Pons (tissue), 1 donor: ENCODE results near the gene P3H3.
"Not testable (repeated sequence)": the region's sequence is repeated elsewhere in the genome, so short reads cannot be mapped to it uniquely, and the experiment has no call there.

Experiments used
- DNase-seq: peaks from one replicate; pipeline ENCODE4 v3.0.0-alpha.2; 2016; ENCODE audit warnings: low spot score

P3H3 gene

DNA sequence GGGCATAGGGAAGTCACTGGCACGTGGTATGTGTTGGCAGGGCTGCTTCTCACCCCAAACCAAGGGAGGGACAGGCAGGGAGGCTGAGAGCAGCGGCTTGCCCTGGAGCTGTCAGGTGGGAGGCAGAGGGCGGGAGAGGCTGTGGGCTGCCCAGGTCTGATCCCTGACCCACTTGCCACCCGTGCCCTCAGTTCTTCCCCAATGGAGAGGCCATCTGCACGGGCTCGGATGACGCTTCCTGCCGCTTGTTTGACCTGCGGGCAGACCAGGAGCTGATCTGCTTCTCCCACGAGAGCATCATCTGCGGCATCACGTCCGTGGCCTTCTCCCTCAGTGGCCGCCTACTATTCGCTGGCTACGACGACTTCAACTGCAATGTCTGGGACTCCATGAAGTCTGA is 17.2 kb downstream of the P3H3 start:
- no peak for DNase-seq

DNA sequence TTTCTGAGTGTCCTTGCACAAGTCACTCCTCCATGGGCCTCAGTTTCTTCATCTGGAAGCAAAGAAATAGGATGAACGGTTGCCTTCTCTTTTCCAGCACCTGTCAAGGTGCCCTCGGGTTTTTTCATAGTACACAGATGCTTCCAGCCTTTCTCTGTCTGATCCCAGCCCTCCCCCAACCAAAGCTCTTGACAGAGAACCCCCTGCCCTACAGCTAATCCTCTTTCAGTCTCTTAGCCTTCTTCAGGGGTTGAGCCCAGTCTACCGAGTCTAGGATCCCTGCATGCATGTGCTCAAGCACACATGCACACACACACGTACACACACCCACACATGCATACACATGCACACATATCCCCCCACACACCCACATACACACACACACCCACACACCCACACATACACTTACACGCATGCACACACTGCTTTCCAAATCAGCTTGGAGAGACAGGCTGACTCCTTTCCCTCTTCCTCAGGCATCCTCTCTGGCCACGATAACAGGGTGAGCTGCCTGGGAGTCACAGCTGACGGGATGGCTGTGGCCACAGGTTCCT is 18.2 kb downstream of the P3H3 start:
- no peak for DNase-seq

DNA sequence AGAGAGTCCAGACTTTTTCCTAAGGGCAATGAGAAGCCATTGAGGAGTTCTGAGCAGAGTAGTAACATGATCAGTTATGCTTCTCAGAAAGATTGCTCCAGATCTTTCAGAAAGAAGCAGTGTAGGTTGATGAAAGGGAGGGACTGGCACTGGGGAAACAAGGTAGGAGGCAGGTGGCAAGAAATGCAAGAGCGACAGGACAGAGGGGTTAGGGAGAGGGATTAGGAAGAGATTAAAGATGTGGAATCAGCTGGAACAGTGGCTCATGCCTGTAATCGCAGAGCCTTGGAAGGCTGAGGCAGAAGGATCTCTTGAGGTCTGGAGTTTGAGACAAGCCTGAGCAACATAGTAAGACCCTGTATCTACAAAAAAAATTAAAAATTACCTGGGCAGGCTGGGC is 19.5 kb downstream of the P3H3 start:
- DNase-seq, result no peak

DNA sequence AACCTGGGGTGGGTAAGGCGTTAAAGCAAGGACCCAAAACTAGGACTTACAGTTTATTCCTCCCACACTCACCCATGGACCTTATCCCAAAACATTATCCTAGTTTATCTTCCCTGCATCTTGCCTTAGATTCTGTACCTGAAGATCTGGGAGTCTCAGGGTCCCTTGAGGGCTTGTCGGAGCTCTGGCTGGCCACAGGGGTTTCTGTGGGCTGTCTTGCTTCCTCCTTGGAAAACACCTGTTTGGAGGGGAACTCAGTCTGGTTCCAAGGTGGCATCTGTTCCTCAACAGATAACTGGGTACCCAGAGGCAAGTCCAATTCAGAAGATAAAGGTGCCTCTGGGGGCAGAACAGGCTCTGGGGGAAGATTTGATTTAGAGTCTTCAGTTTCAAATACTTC is 21.2 kb downstream of the P3H3 start:
- no peak for DNase-seq

DNA sequence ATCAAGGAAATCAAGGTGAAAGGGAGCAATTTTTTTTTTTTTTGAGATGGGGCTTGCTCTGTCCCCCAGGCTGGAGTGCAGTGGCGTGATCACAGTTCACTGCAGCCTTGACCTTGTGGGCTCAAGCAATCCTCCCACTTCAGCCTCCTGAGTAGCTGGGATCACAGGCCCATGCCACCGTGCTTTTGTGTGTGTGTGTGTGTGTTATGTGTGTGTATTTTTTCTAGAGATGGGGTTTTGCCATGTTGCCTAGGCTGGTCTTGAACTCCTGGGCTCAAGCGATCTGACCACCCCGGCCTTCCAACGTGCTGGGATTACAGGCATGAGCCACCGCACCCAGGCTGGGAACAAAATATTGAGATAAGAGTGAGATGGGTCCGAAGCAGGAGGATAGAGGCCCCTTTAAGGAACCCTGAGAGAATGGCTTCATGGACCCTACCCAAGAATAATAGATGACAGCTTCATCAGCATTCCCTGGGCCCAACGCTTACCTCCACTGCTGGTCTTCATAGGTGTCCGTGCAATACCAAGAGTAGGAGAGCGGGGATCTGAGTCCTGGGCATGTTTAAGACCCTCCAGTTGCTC is 21.9 kb downstream of the P3H3 start:
- DNase-seq, result no peak

DNA sequence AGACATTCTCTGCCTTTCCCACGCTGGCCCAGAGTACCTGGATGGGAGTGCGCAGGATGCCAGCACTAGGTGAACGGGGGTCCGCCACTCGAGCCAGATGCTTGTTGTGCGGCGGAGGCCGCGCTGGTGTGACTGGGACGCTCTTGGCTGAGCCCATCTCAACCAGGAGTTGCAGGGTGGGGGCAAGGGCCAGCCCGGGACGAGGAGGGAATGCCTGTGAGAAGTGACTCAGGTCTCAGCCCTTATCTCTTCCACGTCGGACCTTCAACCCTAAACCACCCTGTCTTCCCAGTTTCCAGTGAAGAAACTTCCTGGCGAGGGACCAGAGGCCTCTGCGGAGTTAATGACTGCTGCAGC is 22.6 kb downstream of the P3H3 start:
- DNase-seq, result no peak

DNA sequence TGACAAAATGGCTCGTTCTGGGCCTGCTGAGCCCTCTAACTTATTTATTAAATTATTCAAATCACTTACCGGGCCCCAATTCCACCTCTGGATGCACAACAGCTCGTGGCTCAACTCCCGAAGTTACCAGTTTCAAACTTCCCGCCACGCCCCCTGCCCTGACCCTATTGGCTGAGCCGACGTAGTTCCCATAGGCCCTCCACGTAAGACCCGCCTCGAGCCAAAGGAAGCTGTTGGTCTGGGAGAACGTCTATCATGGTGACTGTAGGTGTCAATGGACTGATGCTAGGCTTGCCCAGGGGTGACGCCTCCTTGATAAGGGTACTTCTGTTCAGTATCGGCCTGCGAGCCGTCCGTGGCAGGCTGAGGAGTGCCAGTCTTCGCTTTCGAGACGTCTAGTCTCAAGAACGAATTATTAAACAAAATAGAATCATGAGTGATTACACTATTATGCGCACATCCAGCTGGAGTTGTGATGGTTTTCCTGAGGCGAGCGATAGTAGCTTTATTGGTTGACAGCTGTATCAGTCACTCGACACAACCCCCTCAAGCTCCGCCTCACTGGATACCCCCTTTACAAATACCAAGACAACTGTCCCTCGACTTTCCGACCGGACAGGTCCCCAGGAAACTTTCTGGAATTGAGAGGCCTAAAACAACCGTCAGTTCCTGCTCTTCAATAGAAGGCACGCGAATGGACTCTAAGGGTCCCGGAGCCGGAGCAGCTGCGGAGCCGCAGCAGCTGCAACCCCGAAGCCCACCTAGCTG is 23.1 kb downstream of the P3H3 start, which contains the start of gene CDCA3:
Gene CDCA3 (minus strand): TSS at position 134 of the 768 bp plus-strand sequence. CDS start 334 bp downstream, outside the sequence.
- DNase-seq, result peak; percentile 100

DNA sequence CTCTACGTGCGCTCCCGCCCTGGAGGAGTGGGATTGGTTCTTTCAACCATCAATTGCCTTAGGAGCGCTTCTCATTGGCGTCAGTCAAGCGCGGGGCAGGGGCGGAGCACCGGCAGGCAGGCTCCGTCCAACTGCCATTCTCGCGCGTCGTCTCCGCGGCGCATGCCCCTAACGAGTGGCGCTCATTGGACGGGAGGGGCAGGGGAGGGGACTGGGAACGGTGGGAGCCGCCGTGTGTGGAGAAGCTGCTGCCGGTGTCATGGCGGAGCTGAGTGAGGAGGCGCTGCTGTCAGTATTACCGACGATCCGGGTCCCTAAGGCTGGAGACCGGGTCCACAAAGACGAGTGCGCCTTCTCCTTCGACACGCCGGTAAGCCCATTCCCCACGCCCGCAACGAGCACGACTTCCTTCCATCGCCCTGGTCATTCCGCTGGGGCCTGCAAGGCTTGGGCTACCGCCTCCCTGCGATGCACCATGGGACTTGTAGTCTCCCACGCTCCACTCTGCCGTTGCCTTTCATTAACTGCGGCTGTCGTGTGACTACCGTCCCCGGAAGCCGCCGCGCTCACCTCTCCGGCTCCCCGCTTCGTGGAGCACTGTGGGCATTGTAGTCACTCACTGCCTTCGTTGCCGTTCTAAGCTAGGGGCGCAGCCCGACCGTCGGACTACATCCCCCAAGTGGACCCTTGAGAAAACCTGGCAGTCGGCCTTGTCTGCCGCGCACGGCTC is 23.9 kb downstream of the P3H3 start, which contains the start of gene USP5:
Gene USP5 (plus strand): TSS at position 230 of the 730 bp plus-strand sequence. CDS start 30 bp downstream, at position 260.
- DNase-seq, result peak; percentile 100

DNA sequence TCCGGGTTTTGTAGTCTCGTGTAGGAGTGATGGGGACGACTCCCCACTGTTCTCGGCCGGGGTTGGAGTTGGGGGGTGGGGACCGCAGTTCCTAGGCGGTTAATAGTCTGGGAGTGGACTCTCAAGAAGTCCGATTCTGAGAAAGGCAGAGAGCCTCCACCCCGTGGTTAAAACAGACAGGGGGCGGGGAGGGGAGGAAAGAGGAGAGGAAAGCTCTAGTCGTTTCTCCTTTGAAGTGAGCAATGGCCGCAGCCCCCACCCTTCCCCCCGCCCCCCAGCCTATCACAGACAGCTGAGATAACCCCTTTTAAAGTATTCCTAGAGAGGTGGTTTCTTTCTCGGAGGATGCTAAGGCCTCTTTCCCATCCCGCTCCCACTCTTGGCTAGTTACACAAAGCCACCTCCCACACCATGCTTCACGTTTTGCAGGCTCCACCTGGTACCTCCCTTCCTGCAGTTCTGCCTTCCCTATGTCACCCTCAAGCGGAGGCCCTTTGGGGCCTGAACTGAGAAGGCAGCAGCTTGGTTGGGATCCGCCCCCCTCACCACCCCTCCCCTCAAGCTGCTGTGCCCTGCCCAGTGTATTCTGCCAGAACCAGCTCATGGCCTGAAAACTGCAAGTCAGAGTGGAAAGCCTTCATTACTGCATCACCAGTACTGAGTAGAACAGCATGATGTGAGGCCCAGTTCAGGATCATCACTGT is 24.6 kb downstream of the P3H3 start:
- DNase-seq, result peak; percentile 73

DNA sequence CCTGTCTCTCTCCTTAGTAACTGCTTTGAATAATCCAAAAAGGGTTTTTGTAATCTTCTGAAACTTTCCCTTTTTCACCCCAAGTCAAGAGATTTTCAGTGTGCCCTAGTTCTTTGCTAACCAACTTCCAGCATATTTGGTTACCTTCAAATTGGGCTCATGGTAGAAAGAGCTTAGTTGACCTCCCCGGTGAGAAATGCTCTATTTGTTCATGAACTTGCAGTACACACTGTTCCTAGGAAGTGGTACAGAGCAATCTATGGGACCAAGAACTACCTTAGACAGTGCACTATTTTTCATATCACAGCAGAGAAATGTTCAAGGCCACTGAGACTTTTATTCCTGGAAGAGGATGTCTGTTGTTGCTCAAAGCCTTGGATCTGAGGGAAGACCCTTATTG is 25.4 kb downstream of the P3H3 start:
- DNase-seq, result no peak

DNA sequence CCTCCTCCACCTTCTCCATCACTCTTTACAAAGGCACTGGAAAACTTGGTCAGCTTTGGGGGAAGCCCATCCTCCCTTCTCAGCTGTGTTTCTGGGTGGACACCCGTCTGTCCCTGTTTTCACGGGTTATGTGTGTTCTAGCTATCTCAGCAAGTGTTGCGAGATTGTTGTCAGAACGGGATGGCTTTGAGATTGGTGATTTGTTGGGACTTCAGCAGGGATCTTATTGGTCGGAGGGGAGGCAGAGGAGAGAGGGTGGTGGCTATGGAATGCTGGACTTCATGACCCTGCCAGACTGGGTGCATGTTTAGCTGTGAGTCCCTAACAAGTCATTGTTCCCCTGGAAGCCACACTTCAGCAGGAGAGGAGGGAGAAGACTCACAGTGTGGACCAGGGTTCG is 25.8 kb downstream of the P3H3 start:
- no peak for DNase-seq

DNA sequence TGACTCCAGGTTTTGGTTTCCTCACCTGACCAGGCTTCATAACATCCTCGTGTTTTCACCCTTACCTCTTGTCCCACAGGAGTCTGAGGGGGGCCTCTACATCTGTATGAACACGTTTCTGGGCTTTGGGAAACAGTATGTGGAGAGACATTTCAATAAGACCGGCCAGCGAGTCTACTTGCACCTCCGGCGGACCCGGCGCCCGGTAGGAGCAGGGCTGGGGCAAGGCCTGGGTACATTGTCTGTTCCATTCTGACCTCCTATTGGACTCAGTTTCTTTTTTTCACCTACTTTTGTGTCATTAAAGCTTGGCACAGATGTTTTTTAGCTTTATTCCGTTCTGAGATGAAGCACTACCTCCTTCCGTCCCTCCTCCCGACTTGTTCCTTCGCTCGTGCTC is 27.1 kb downstream of the P3H3 start:
- no peak for DNase-seq

DNA sequence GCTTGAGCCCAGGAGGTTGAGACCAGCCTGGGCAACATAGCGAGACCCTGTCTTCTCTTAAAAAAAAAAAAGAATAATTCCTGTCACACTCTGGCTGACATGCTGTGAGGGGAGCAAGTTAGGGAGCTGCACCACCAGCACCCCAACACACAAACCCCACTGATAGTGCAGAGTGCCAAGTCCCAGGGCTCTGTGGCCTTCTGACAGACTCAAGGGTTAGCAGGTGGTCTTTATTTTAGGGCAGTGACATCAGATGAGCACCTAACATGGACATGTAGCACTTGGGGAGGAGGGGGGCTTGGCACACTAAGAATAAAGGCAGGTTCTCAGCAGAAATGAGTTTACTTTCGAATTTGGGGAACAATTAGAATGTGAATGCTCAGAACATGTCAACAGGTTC is 30.6 kb downstream of the P3H3 start:
- no peak for DNase-seq

DNA sequence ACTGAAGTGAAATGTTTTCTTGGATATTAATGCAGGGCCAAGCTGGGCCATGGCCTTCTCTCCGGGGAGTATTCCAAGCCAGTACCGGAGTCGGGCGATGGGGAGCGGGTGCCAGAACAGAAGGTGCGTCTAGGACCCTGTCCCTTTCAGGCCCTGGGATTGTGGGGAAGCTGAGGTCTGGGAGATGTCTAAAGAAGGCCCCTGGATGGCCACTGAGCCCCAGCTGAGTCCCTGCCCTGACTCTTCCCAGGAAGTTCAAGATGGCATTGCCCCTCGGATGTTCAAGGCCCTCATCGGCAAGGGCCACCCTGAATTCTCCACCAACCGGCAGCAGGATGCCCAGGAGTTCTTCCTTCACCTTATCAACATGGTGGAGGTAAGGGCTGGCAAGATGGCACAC is 31.9 kb downstream of the P3H3 start:
- no peak for DNase-seq

DNA sequence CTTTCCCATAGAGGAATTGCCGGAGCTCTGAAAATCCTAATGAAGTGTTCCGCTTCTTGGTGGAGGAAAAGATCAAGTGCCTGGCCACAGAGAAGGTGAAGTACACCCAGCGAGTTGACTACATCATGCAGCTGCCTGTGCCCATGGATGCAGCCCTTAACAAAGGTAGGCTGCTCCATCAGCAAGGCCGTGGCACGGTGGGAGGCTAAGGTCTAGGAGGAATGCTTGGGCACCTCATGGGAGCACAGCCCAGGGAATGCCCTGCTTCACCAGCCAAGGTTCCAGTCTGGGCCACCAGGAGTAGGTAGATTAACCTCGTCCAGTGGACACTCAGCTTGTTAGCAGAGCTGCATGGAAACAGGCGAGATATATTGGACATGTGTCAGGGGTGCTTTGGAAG is 32.7 kb downstream of the P3H3 start:
- DNase-seq, result no peak

DNA sequence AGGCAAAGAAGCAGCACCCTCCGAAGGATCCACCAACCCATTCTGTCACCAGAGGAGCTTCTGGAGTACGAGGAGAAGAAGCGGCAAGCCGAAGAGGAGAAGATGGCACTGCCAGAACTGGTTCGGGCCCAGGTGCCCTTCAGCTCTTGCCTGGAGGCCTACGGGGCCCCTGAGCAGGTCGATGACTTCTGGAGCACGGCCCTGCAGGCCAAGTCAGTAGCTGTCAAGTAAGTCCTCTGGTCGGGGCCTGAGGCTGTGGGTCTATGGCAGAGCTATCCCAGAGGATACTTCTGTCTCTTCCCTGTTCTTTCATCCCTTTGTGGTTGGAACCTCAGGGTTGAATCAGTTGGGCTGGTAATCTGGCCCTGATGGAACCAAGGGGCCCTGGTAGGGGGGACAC is 33.2 kb downstream of the P3H3 start:
- no peak for DNase-seq

DNA sequence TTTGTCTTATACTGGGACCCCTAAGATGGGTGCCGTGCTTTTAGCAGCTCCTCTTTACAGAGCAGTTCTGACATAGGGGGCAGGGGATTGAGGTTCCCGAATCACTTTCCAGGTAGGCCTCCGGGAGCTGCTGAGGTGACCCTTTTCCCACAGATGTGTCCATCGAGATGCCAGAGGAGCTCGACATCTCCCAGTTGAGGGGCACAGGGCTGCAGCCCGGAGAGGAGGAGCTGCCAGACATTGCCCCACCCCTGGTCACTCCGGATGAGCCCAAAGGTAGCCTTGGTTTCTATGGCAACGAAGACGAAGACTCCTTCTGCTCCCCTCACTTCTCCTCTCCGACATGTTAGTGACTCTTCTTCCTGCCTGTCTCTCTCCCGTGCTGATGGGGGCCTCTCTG is 34.8 kb downstream of the P3H3 start:
- DNase-seq, result no peak

DNA sequence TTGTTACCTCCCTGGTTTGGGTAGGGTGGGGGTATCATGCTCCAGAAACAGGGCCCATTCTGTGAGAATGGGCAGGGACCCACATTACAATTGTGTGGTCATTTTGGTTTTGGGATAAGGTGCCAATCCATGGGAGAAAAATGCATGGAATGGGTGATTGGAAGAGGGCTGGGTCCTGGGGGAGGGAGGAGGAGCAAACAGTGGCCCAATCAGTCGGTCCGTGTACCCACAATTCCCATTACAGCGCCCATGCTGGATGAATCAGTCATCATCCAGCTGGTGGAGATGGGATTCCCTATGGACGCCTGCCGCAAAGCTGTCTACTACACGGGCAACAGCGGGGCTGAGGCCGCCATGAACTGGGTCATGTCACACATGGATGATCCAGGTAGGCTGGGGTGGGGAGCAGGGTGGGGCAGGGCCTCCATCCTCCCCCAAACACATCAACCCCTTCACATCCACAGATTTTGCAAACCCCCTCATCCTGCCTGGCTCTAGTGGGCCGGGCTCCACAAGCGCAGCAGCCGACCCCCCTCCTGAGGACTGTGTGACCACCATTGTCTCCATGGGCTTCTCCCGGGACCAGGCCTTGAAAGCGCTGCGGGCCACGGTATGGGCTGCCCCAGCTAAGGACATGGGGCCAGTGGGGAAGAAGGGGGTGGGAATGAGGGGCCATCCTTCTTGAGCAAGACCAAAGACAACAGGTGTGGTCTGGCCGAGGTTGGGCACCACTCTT is 35.5 kb downstream of the P3H3 start:
- no peak for DNase-seq

DNA sequence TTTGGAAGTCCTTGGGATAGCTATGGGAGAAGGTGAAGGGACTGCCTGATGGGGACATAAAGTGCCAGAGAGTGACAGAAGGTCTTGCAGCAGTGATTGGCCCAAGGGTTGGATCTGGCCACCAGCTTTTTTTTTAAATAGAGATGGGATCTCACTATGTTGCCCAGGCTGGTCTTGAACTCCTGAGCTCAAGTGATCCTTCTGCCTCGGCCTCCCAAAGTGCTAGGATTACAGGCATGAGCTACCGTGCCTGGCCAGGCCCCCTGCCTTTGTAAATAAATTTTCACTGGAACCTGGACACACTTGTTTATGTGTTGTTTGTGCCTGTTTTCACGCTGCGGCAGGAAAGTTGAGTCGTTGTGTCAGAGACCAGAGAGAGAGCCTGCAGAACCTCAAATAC is 37.1 kb downstream of the P3H3 start:
- DNase-seq, result not testable (repeated sequence)

DNA sequence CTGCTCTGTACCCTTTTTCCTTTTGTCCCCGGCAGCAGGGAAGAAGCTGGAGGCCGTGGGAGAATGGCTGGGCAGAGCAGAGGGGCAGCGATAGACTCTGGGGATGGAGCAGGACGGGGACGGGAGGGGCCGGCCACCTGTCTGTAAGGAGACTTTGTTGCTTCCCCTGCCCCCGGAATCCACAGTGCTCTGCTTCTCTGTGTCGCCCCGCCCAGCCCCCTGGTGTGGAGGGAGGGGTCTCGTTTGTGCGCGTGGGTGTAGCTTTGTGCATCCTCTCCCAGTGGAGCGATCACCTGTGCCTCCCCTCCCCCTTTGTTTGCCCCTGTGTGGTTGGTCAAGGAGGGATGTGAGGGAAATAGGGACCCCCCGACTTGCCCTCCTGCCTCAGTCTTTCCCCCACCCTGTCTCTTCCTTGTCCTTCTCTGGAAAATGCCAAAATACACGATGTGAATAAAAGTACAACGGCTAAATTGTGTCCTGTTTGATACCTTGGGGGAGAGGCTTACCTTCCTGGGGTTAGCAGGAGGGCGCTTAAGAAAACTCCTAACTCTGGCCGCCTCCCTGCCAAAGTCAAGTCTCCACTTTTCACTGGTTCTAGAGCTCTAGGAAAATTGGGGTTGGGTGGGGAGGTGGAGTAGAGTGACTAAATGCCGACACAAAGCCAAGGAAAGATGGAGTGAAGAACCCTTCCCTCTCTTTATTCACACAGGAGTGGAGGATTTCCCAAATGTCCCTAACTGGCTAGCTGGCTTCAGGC is 38.1 kb downstream of the P3H3 start:
- no peak for DNase-seq

DNA sequence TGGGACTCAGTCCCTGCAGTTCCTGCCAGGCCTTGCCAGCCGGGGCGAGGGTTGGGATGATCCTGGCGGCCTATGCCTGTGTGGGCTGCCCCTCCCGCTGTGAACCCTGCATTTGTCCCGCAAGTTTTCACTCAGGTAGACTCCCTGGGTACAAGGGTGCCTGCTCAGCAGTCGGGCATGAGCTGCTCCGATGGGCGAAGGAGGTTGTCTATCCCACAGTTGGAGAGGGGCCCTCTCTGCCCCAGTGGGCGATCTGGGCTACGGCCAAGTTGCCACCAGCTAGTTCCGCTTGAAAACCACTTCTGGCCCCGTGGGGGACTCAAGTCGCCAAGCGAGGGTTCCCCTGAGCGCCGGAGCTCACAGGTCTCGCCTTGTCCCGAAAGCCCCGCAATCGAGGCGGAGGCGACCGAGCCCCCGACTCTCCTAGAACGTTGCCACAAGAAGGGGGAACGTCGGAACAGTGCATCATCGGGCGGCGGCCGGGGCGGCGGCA is 38.8 kb downstream of the P3H3 start:
- DNase-seq, result peak; percentile 58
